A673 (cell line): ENCODE results near the gene MYO6. TPM values are rescaled to one million over a fixed set of nuclear protein-coding genes. Genes with fewer than 3 reads are reported as not detected.

ENCODE experiments used
- BruUV-seq: library from RNA; stranded (reverse); fragments of 400-500 nt; replicated peaks from 2 replicates; lab custom pipeline; 2021; lab: Mats Ljungman, UMichigan
- CTCF ChIA-PET: fragments of 300-600 bp; sonication (Branson Sonifier 250); formaldehyde crosslinking; loops from one replicate; lab custom pipeline; 2022; ENCODE audit warnings: antibody characterized with exemption; lab: Charles Lee
- POLR2A ChIA-PET: fragments of 300-600 bp; sonication (Branson Sonifier 250); formaldehyde crosslinking; loops from one replicate; lab custom pipeline; 2022; ENCODE audit warnings: antibody characterized with exemption; ENCODE audit not compliant: low non-redundant PET; lab: Charles Lee
- DNase-seq: peaks from one replicate; pipeline ENCODE4 v3.0.0-alpha.2; 2015; ENCODE audit warnings: low spot score
- H3K27ac ChIP-seq: fragments of 200-600 bp; sonication (generic); 2 replicates; pipeline ENCODE4 v1.5.1; 2016; ENCODE audit warnings: mixed run types, low read depth, mild to moderate bottlenecking, mixed read lengths, antibody characterized with exemption, low read length; ENCODE audit not compliant: poor library complexity, severe bottlenecking
- H3K27me3 ChIP-seq: fragments of 200-600 bp; sonication (generic); replicated peaks from 2 replicates; pipeline ENCODE4 v1.6.1; 2017; ENCODE audit warnings: mixed run types, low read depth, mild to moderate bottlenecking, mixed read lengths, antibody characterized with exemption, low read length; ENCODE audit not compliant: insufficient read depth, poor library complexity
- H3K36me3 ChIP-seq: fragments of 200-600 bp; sonication (generic); 2 replicates; pipeline ENCODE4 v1.6.1; 2016; ENCODE audit warnings: mixed run types, mild to moderate bottlenecking, mixed read lengths, antibody characterized with exemption, low read length; ENCODE audit not compliant: insufficient read depth, poor library complexity, severe bottlenecking
- H3K4me1 ChIP-seq: fragments of 200-600 bp; sonication (generic); 2 replicates; pipeline ENCODE4 v1.6.1; 2017; ENCODE audit warnings: mixed run types, mild to moderate bottlenecking, mixed read lengths, antibody characterized with exemption, low read length; ENCODE audit not compliant: insufficient read depth, poor library complexity, severe bottlenecking
- H3K4me3 ChIP-seq: fragments of 200-600 bp; sonication (generic); 2 replicates; pipeline ENCODE4 v1.5.1; 2016; ENCODE audit warnings: low read depth, mixed run types, mild to moderate bottlenecking, mixed read lengths, low read length; ENCODE audit not compliant: poor library complexity, severe bottlenecking
- H3K9me3 ChIP-seq: fragments of 200-600 bp; sonication (generic); 2 replicates; pipeline ENCODE4 v1.6.1; 2016; ENCODE audit warnings: mixed run types, low read depth, mild to moderate bottlenecking, mixed read lengths, antibody characterized with exemption, low read length; ENCODE audit not compliant: poor library complexity, severe bottlenecking
- CTCF ChIP-seq: fragments of 300-800, 200-600 bp; sonication (generic); conservative IDR thresholded peaks from 2 replicates; pipeline ENCODE4 v1.5.1; 2017; ENCODE audit warnings: low read depth, mild to moderate bottlenecking, antibody characterized with exemption, low read length, moderate library complexity, mixed read lengths
- EZH2 ChIP-seq: fragments of 200-600 bp; sonication (generic); IDR thresholded peaks from 2 replicates; pipeline ENCODE4 v1.6.1; 2017; ENCODE audit warnings: borderline replicate concordance, low read depth, mild to moderate bottlenecking, mixed read lengths, antibody characterized with exemption, low read length; ENCODE audit not compliant: poor library complexity, severe bottlenecking
- intact Hi-C: fragments of 100-400 bp; cut with micrococcal nuclease; formaldehyde crosslinking; loops from one replicate; pipeline ENCODE4 v1.10.0; 2022; ENCODE audit not compliant: unreplicated experiment
- total RNA-seq: library from RNA; stranded (reverse); gene quantifications from 2 replicates; pipeline ENCODE4 v1.2.3, GENCODE V29; 2021

Gene MYO6
- total RNA-seq, 1 experiment from 2014 or later: 1.8 TPM

GRCh38 chr6:75751443-75751842 lies 2.4 kb downstream of the MYO6 start:
- Histone ChIP-seq H3K36me3 (no peaks in the 10 kb centered on the region), H3K27me3 (peaks cover 7% of the 10 kb centered on the region), H3K9me3 (no peaks in the 10 kb centered on the region), H3K4me1 (no peaks in the 10 kb centered on the region), H3K4me3 (no peak overlapping the region), H3K27ac (no peak overlapping the region)
- CTCF ChIA-PET: no interaction called here
- no TSS peak for BruUV-seq
- intact Hi-C loops: no loop called here
- POLR2A ChIA-PET: no interaction called here
- no peak for TF ChIP-seq EZH2
- no peak for TF ChIP-seq CTCF
- no peak for DNase-seq

- H3K27me3 ChIP-seq: peaks cover 7% of the 10 kb centered on the region
- ChIA-PET POLR2A (no interaction called here), CTCF (no interaction called here)
- H3K4me3 ChIP-seq: no peak overlapping the region
- intact Hi-C loops: no loop called here
- TF ChIP-seq EZH2 (no peak), CTCF (no peak)
- no peaks in the 10 kb centered on the region for H3K9me3 ChIP-seq
- no TSS peak for BruUV-seq
- H3K4me1 ChIP-seq: no peaks in the 10 kb centered on the region
- DNase-seq: no peak
- H3K27ac ChIP-seq: no peak overlapping the region
- no peaks in the 10 kb centered on the region for H3K36me3 ChIP-seq
These were observed 3.3 kb downstream of the MYO6 start for GRCh38 chr6:75752365-75752764.

GRCh38 chr6:75755704-75756103 lies 6.7 kb downstream of the MYO6 start:
- CTCF ChIA-PET: no interaction called here
- BruUV-seq: no TSS peak
- POLR2A ChIA-PET: no interaction called here

More at GRCh38 chr6:75755704-75756103, 6.7 kb downstream of the MYO6 start:
- Histone ChIP-seq H3K27me3 (no peaks in the 10 kb centered on the region), H3K9me3 (no peaks in the 10 kb centered on the region), H3K4me1 (no peaks in the 10 kb centered on the region), H3K27ac (no peak overlapping the region), H3K36me3 (no peaks in the 10 kb centered on the region), H3K4me3 (no peak overlapping the region)
- intact Hi-C loops: no loop called here
- no peak for DNase-seq
- TF ChIP-seq CTCF: no peak
- TF ChIP-seq EZH2: no peak
